ENCODE measurements around the gene FOSL1.

GRCh38 chr11:65919573-65920371, 19.6 kb upstream of the FOSL1 start:
- TF ChIP-seq SP1 (IDR thresholded peaks at IDR 0.05) (no peak), FOXM1 (IDR thresholded peaks at IDR 0.05; ENCODE audit: borderline replicate concordance) (no peak), ELF4 (IDR thresholded peaks at IDR 0.05) (no peak)
